Astrocyte (in vitro differentiated cells and primary cell): ENCODE data around the gene C1QTNF12.

Source experiments
- EZH2 ChIP-seq: IDR thresholded peaks from 2 replicates; pipeline ENCODE4 v1.6.1; 2012; ENCODE audit warnings: mild to moderate bottlenecking, low read length, inconsistent platforms; ENCODE audit not compliant: insufficient read depth
- TF ChIP-seq, protein P1 (sequence below): IDR thresholded peaks from 2 replicates; pipeline ENCODE4 v1.5.1; 2011; ENCODE audit warnings: low read depth, mild to moderate bottlenecking, inconsistent platforms, low read length, moderate library complexity; ENCODE audit not compliant: insufficient read depth

DNA sequence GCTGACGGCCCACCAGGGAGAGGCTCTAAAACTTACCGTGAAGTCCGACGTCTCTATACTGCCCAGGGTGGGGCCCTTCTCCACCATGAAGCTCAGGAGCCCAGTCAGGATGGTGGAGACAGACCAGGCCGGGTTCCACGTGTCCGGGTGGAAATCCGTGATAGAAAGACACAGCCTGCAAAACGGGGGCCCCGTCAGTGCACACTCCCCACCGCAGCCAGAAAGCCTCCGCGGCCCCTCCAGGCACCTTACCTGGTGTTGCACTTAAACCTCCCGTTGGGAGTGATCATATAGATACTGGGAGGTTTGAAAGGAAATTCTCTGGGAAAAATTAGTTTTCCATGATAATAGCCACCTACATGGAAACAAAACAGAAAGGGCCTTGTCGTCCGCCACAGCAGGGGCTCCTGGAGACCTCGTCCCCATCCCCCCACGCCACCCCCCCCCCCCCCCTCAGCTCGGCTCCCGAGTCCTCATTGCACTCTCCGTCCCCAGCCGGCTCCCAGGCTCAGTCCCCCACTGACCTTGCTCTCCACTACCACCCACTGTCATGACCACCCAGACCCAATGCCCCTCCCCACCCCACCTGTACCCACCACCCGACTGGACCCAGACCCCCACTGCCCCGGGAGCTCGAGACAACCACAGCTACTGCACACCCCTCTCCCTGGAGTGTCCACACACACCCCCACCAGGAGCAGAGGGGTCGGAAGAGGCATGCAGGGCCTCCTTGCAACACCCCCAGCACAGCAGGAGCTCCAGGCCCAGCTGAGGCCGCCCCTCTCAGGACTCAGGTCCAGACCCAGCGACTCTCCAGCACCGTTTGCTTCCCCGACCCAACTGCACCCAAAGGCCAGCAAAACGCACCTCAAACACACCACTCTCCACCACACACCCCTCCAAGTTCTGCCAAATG lies 10.7 kb upstream of the C1QTNF12 start:
- TF ChIP-seq, protein P1, sequence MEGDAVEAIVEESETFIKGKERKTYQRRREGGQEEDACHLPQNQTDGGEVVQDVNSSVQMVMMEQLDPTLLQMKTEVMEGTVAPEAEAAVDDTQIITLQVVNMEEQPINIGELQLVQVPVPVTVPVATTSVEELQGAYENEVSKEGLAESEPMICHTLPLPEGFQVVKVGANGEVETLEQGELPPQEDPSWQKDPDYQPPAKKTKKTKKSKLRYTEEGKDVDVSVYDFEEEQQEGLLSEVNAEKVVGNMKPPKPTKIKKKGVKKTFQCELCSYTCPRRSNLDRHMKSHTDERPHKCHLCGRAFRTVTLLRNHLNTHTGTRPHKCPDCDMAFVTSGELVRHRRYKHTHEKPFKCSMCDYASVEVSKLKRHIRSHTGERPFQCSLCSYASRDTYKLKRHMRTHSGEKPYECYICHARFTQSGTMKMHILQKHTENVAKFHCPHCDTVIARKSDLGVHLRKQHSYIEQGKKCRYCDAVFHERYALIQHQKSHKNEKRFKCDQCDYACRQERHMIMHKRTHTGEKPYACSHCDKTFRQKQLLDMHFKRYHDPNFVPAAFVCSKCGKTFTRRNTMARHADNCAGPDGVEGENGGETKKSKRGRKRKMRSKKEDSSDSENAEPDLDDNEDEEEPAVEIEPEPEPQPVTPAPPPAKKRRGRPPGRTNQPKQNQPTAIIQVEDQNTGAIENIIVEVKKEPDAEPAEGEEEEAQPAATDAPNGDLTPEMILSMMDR, result no peak
- no peak for TF ChIP-seq EZH2
